HG03460 (cell line): ENCODE data around the gene CXCL11.
"Not testable (repeated sequence)": the region's sequence is repeated elsewhere in the genome, so short reads cannot be mapped to it uniquely, and the experiment has no call there.

Experiments used
- ATAC-seq: cut with Tn5 transposase; IDR thresholded peaks from one replicate; pipeline ENCODE4 v1.9.1; 2021; ENCODE audit not compliant: unreplicated experiment

CXCL11 gene

DNA sequence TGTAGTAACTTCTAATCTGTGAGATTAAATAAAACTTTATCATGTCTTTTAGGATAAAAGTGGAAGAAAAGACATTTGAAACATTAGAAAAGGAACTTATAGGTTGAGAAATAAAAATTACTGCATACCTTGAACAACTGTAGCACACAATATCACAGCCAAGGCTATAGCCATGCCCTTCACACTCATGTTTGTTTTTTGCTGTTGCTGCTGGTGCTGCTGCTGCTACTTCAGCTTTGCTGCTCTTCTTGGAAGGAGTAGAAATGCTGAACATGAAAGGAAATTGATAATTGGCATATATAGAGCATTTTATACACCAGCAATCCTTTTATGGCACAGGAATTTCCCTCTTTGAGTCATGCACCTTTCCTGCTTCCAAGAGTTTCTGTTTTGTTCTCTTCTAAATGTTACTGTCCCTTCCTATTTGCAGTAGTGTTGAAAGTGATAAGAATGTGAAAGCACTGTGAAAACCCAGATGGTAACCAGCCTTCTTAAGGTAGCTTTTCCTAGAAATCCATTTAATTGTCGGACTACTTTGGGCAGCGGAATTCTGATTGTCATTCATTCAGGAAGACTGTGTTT, at the start of gene CXCL11:
CXCL11 (minus strand) TSS at position 272 of the 582 bp plus-strand sequence; CDS start at position 189, 83 bp downstream.
- no peak for ATAC-seq

DNA sequence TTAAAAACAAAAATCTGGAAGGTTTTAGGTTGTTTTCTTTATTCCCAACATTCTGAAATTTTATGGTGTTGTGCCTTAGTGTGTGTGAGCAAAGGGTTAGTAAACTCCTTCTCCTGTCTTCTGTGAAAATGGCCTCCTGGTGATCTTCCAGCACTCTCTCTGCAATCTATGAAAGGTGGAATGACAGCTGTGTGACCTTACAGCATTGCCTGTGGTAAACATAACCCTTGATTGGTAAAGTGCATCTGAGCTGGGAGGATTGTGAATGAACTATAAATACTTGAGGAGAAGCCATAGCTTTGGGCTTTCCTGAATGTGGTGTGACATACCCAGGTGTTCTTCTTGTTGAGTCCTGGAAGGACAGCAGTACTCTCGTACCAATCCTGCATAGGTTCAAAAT, 48.7 kb upstream of the CXCL11 start:
- ATAC-seq = no peak

DNA sequence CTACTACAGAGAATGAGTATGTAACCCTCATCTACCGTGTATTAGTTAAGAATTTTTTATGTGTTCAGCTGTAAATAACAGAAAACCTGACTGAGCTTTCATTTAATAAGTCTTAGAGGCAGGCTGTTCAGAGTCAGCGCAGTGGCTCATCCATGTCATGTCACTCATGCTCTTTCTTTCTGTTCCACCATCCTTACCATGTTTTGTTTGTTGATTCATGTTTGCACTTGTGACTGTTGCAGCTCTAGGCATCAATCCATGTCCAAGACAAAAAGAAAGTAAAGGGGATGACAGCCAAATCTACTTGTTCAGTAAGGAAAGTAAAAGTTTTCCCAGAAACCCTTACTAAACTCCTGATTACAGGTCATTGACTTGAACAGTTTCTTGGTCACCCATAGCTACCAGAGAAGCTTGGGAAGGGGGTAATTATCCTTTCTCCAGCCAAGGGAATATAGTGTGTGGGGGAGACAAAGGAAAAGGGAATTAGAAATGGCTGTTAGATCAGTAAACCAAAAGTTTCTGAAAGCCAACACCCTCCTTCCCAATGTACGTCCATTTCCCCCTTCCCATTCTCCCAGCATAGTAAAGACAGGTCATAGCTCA, 47.6 kb upstream of the CXCL11 start:
- no peak for ATAC-seq

DNA sequence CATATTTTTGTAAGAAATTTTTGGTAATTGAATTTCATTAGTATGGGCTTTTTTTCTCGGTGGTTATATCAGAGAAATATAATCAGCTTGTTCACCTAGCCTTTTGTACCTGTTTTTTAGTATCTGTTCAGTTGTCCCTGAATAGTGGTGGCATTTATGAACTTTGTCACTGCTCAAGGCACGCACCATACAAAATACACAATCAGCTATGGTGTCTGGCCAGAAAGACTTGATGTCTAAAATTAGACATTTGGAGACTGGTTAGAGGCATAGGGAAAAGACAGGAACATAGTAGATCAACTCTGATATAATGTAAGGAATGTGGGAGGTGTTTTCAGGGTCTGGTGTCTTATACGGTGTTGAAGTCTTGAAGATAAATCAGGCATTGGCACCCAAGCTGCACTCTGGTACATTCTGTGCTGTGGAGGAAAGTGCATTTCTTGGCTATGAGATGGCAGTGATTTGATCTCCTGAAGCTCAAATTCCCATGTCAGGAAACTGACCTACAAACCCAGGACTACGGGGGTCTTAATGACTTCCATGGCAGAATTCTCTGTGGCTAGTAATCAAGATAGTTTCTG, 42.3 kb upstream of the CXCL11 start:
- ATAC-seq = no peak

DNA sequence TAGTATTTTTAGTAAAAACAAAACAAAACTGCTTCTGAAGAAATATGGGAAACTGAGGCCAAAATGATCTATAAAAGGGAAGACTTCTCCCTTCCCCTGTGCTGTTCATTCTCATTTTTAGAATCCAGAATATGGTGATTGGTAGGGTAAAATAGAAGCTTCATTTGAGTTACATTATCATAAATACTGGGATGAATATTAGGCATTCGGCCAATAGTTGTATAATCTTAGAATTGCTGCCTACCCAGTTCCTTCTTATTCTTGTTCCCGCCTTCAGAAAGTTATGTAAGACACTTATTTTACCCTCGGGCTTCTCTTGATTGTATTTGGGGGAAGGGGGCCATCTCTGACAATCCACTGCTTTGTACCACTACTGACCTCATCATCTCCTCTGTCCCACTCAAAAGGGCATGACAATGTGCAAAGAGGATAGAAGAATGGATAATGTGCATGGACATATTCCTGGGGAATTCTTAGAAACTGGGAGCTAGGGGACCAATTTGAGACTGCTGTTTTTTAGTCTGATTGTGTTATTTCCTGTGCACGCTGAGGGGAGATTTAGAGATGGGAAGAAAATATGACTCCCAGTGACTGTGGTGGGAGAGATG, 39.2 kb upstream of the CXCL11 start:
- ATAC-seq = no peak

DNA sequence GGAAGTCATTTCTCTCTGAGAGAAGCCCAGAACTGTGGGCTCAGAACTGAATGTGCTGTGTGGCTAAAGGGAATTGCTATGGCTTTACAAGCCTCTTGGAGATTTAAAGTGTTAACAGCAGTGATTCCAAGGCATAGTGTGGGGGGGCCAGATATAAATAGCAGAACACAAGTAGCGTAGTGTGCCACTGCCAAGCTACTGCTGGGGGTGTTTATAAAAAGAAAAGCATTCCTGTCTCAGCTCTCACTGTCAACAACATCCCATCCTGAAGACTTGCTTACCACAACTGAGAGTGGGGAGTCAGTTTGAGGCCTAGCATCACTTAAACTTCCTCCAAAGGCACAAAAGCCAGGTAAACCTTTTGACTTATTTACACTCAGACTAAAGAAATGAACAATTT, 38.6 kb upstream of the CXCL11 start, which contains the start of gene ART3:
ART3 (plus strand) TSS at position 242 of the 400 bp plus-strand sequence. CDS start 1,181 bp downstream, outside the sequence.
- ATAC-seq = no peak

- ATAC-seq = no peak
These were observed 36.9 kb upstream of the CXCL11 start for GRCh38 chr4:76072760-76073159.

DNA sequence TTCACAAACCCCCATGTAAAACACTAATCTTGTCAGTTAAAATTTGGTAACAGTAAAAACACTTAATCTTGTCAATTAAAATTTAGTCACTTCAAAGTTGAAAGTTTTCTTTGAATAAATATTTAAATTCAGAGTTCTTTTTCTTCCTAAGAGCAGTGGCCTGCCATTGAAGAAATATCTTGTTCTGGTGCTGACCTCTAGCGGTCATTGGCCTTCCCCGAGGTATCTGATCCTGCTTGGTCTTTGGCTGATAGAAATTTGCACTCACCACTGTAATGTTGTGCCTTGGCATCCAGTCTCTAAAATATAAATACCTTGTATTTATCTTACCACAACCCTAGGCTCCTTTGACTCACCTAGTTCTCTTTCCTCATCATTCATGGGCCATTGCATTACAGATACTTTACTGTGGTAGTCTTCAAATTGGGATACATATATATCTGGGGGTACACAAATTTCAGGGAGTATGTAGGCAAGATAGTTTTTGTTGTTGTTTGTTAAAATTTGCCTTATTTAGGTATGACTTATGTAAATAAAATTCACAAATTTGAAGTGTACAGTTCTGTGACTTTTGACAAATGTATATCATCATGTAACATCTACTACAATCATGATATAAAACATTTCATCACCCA, 31.9 kb upstream of the CXCL11 start:
- ATAC-seq = peak; percentile 76

DNA sequence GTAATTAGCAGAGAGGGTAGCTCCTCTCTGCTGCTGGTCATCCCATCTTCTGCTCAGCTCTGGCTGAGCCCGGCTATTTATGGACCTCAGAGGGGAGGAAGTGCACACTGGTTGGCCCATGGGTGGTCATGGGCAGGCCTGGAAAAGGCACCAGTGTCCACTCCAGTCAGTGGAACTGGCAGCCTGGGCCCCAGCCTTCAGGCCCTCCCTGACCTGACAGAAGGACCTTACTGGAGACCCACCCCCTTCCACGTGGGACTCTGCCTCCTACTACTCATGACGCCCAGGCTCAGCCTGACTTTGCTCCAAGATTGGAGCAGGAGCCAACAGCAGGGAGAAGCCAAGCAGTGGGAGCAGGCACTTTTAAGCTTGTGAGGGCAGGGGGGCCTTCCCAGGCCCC, 30.7 kb upstream of the CXCL11 start:
- no peak for ATAC-seq

- ATAC-seq = peak; percentile 63
These were observed 26.1 kb upstream of the CXCL11 start for GRCh38 chr4:76061982-76062381.

GRCh38 chr4:76061421-76061820, 25.6 kb upstream of the CXCL11 start:
- ATAC-seq = no peak

- no peak for ATAC-seq
These were observed 24.6 kb upstream of the CXCL11 start for GRCh38 chr4:76060506-76060905.

DNA sequence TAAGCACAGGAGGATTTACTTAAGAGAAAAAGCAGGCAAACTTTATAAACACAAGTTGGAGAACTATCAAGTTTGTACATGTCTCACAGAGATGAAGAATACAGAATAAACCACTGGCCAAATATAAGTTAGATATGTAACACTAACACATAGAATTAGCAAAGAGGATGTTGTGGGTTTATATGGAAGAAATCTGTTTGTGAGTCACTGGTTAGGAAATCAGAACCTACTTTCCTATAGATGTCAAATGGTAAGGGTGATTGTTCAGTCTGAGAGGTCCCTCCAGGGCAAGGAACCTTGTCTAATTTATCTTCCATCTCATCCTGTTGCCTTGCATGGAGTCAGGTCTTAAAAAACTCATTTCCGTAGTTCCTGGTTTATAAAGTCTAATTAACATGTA, 23.9 kb upstream of the CXCL11 start:
- no peak for ATAC-seq

- no peak for ATAC-seq
These were observed 23.1 kb upstream of the CXCL11 start for GRCh38 chr4:76058888-76059426.

GRCh38 chr4:76058302-76058701, 22.4 kb upstream of the CXCL11 start:
- no peak for ATAC-seq

GRCh38 chr4:76055421-76055820, 19.6 kb upstream of the CXCL11 start:
- no peak for ATAC-seq

- peak; percentile 97 for ATAC-seq
These were observed 19.1 kb upstream of the CXCL11 start for GRCh38 chr4:76055016-76055415.

- no peak for ATAC-seq
These were observed 17.9 kb upstream of the CXCL11 start for GRCh38 chr4:76053730-76054129.

- ATAC-seq = not testable (repeated sequence)
These were observed 14.7 kb upstream of the CXCL11 start for GRCh38 chr4:76050560-76051050.

GRCh38 chr4:76049860-76050416, 14.1 kb upstream of the CXCL11 start:
- not testable (repeated sequence) for ATAC-seq

DNA sequence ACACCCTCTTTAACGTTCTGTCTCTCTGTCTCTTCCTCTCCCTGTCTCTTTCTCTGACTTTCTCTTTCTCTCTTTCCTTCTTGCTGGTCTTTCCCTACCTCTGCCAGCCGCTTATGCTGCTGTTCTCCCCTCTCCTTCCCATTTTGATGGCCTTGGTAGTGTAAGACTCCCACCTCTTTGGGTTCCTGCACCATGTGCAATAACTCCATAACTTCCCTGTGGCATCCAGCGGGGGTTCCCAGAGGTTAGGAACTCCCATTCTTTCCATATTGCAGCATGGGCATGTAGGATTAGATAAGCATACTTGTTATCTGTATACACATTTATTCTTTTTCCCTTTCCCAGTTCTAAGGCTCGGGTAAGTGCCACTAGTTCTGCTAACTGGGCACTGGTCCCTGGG, 8.8 kb upstream of the CXCL11 start:
- ATAC-seq = not testable (repeated sequence)
